K562 (cell line): ENCODE measurements around the gene ASS1. TPM values are rescaled to one million over a fixed set of nuclear protein-coding genes. Genes with fewer than 3 reads are reported as not detected.

Experiments used
- ELK1 ChIP-seq: sonication (generic); formaldehyde crosslinking; IDR thresholded peaks from 2 replicates; pipeline ENCODE4 v1.8.1; 2022; ENCODE audit warnings: missing genetic modification reagents
- MTA1 ChIP-seq: fragments of 450-650 bp; IDR thresholded peaks from 2 replicates; pipeline ENCODE4 v1.6.1; 2017; ENCODE audit warnings: borderline replicate concordance
- TFAP4 ChIP-seq: sonication (generic); formaldehyde crosslinking; IDR thresholded peaks from 2 replicates; pipeline ENCODE4 v1.8.0; 2022; ENCODE audit warnings: missing genetic modification reagents, mild to moderate bottlenecking, moderate library complexity, borderline replicate concordance
- polyA plus RNA-seq, 8 experiments: library from polyadenylated mRNA; depleted of rRNA in 4 of 8; stranded (reverse) in 5 of 8; unstranded in 3 of 8; fragments of >200 nt; fragmentation: Nextera tagmentation in 2 of 8; fragmentation: Illumina TruSeq in 1 of 8; extraction: Ambion mirVana in 2 of 8; extraction: Trizol in 1 of 8; gene quantifications; 2 replicates each; pipeline versions ENCODE4 v1.2.1 to v1.2.3, GENCODE V29; 2011 to 2014; ENCODE audit warnings: inconsistent platforms in 1 of 8, missing spikeins in 1 of 8
- total RNA-seq, 7 experiments: library from RNA; depleted of rRNA in 6 of 7; stranded (reverse); fragments of >200 nt in 6 of 7; fragmentation: Illumina TruSeq in 2 of 7; extraction: Trizol in 2 of 7; gene quantifications; 2 replicates each; pipeline versions ENCODE4 v1.2.1 to v1.2.3, GENCODE V29; 2011 to 2021; ENCODE audit warnings: low replicate concordance in 1 of 7
- TF ChIP-seq, protein P1 (sequence below), 2 experiments: fragments of 150-350 bp in 1 of 2; IDR thresholded peaks; 2 replicates each; pipeline ENCODE4 v1.6.1; 2012 to 2016; ENCODE audit warnings: low read depth in 2 of 2, low read length in 2 of 2, mild to moderate bottlenecking in 1 of 2, moderate library complexity in 1 of 2

ASS1 gene
- total and polyA plus RNA-seq, 9 of the 15 experiments (the other 6 are each of a cell fraction or from before 2014, with no cell fraction given) = 1.5 to 5.7 (median 3.7) TPM

- TF ChIP-seq ELK1 (CRISPR knock-in tag) (no peak), TFAP4 (no peak), MTA1 (no peak)
- TF ChIP-seq, protein P1, sequence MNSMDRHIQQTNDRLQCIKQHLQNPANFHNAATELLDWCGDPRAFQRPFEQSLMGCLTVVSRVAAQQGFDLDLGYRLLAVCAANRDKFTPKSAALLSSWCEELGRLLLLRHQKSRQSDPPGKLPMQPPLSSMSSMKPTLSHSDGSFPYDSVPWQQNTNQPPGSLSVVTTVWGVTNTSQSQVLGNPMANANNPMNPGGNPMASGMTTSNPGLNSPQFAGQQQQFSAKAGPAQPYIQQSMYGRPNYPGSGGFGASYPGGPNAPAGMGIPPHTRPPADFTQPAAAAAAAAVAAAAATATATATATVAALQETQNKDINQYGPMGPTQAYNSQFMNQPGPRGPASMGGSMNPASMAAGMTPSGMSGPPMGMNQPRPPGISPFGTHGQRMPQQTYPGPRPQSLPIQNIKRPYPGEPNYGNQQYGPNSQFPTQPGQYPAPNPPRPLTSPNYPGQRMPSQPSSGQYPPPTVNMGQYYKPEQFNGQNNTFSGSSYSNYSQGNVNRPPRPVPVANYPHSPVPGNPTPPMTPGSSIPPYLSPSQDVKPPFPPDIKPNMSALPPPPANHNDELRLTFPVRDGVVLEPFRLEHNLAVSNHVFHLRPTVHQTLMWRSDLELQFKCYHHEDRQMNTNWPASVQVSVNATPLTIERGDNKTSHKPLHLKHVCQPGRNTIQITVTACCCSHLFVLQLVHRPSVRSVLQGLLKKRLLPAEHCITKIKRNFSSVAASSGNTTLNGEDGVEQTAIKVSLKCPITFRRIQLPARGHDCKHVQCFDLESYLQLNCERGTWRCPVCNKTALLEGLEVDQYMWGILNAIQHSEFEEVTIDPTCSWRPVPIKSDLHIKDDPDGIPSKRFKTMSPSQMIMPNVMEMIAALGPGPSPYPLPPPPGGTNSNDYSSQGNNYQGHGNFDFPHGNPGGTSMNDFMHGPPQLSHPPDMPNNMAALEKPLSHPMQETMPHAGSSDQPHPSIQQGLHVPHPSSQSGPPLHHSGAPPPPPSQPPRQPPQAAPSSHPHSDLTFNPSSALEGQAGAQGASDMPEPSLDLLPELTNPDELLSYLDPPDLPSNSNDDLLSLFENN (IDR thresholded peaks at IDR 0.05; ENCODE audit: low read depth in 2 of 2, low read length in 2 of 2) = no peak
These were observed 11.4 kb upstream of the ASS1 start (continued) for GRCh38 chr9:130433168-130433946.
